NK-92 (cell line): ENCODE results near the gene HDAC3.

Experiments used
- DNase-seq: peaks from one replicate; lab custom pipeline; 2025; ENCODE audit not compliant: unreplicated experiment; lab: John Stamatoyannopoulos, UW

Gene HDAC3

DNA sequence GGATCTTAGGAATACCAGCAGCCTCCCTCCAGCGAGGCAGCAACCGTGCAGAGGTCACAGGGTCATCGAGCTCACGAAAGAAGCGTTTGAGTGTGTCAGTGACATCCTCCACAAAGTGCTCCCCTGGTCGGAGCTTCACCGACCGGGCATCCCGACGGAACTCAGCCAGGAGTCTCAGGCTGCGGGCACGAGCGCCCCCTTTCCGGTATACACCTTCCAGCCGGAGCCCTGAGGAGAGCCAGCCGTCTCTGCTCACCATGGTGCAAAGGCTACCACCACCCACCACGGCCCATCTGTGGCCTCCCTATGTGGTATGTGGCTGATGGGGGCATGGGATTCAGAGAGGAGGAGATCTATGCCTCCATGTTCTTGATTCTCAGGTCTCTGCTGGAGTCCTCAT lies 25.4 kb upstream of the HDAC3 start:
- DNase-seq, result no peak

DNA sequence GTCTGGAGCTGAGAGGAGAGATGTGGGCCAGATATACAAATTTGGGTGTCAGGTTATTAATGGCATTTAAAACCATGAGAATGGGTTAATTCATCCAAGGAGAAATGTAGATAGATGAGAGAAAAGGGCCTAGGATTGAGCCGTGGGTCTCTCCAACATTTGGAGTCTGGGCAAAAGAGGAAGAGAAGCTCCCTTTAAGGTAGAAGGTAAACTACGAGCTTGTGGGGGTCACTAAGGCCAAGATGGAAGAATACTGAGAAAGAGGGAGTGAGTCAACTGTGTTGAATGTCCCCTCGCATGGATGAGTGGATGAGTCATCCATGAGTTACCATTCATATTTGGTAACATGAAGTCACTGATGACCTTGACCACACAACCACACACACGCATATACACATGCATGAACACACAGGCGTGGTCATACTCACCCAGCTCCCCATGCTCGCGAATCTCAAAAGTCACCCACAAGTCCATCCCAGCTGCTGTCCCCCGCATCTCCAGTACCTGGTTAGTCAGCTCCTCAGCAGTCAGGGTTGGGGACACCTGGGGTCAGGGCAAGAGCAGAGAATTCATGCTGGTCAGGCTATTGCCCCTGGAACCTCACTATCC lies 21.4 kb upstream of the HDAC3 start:
- no peak for DNase-seq

DNA sequence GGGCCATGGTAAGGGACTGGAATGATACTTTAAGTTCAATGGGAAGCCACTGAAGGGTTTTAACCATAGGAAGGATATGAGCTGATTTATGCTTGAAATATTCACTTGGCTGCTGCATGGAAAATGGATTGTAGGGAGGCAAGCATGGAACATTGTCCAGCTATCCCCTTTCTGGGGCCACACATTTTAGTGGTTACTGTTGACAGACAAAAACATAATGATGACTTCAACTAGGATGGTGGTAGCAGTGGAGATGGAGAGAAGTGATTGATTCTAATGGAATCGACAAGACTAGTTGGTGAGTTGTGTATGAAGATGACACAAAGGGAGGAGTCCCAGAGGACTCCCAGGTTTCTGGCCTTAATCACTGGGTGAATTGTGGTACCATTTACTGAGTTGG lies 20.8 kb upstream of the HDAC3 start:
- no peak for DNase-seq

DNA sequence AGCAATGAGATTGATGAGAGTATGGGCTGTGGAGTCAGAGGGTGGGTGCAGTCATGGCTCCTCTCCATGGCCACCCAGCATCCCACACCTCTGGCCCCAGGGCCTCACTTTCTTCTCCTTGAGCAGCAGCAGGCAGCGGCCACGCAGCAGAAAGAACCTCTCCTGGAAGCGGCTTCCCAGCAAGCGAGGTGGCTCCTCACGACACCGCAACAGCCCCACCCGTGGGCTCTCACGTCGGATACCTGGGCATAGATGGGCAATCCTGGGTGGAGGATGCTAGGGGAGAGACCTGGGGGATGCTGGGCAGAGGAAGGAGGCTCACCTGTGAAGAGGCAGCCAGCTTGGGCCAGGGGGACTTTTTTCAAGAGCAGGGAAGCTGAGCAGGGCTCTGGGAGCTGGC lies 19.7 kb upstream of the HDAC3 start:
- no peak for DNase-seq

DNA sequence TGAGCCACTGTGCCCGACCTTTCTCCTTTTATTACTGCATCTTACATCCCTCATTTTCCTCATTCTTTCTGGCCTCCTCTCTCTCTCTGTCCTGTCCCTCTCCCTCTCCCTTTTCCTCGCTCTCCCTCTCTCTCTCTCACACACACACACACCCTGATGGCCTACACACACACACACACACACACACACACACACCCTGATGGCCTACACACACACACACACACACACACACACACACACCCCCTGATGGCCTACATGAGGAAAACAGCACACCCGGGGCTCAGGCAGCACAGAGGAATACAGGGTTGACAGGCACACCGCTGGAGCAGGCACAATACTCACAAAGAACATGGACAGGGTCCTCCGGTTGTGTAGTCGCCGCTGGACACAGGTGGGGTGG lies 18.4 kb upstream of the HDAC3 start:
- no peak for DNase-seq

DNA sequence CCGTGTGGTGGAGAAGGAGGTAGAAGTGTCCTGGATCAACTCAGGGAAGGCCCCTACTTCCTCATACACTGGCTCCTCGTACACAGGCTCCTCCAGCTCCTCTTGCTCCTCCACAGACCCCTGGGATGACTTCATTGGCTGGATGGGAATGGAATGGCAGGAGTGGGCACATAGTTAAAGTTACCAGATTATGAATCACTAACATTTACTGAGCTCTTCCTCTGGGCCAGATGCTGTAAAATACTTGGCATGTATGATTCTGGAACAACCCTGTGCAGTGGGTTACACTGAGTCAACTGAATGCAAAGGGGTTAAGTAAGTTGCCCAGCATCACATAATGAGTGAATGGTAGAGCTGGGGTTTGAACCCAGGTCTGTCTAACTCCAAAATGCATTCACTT lies 17.6 kb upstream of the HDAC3 start:
- DNase-seq, result no peak

DNA sequence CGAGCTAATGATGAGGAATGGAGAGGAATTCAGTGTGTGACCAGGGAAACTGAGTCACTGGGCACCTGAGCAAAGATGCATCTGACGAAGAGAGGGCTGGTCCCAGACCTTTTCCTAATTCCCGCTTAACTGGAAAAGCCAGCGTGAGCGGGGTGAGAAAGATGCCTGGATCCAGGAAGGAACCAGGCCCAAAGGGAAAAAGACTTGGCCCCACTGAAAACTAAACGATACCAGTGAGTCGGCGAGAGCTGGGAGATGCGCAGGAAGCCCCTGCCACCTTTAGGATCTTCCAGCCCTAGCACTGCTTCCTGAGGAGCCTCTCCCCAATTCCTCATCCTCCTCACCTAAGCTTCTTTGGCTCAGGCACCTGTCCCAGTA lies 15.1 kb upstream of the HDAC3 start:
- no peak for DNase-seq

DNA sequence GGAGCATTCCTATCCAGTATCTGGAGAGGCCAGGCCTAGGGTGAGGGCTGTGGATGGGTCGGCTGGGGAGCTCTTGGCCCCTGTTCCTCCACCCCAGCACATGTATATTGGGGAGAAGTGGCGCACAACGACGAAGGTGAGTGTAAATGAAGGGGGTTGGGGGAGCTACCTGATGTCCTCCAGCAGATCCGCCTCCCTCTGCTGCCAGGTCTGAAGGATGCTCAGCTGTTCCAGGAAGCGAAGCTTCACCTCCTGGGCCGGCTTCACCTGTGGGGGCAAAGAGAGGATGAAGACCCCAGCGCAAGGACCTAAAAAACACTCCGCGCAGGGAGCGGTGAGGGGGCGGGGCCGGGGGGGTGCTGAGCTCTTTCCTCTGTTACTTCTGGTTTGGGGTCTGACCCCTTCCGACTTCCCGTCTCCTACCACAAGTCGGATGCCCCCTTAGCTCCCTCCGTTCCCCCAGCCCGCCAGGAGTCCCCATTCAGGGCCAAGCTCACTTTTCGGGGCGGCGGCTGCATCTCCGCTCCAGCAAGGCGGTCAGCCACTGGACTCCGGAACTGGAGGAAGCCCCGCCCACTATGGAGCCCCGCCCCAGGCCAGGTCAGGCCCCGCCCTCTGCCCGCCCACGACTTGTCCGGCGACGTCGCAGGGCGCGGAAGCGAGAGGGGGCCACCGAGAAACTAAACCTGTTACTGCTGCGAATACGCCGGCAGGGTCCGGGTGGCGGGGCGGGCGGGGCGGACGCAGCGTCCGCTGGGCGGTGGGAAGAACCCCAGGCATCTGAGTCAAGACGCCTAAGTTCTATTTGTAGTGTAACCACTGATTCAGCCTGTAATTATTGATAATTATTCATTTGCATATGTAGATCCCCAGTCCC lies 14.4 kb upstream of the HDAC3 start, which contains the start of gene FCHSD1:
Gene FCHSD1, minus strand, starts transcription at position 568 of the 877 bp plus-strand sequence. Its CDS starts 50 bp downstream, at position 518.
- no peak for DNase-seq

DNA sequence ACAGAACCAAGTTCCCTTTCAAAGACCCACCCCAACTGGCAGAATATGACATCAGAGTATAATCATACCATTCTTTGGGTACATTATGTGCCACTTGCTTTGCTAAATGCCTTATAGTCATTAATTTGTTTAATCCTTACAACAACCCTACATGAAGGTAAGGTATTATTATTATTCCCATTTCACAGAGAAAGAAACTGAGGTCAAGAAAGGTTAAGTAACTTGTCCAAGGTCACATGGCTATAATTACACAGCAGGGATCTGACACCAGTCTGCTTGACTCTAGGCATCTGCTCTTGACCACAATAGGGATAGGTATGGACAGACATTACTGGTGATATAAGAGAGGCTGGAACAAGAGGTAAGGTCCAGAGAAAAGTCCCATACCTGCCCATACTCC lies 13.3 kb upstream of the HDAC3 start:
- DNase-seq, result no peak

DNA sequence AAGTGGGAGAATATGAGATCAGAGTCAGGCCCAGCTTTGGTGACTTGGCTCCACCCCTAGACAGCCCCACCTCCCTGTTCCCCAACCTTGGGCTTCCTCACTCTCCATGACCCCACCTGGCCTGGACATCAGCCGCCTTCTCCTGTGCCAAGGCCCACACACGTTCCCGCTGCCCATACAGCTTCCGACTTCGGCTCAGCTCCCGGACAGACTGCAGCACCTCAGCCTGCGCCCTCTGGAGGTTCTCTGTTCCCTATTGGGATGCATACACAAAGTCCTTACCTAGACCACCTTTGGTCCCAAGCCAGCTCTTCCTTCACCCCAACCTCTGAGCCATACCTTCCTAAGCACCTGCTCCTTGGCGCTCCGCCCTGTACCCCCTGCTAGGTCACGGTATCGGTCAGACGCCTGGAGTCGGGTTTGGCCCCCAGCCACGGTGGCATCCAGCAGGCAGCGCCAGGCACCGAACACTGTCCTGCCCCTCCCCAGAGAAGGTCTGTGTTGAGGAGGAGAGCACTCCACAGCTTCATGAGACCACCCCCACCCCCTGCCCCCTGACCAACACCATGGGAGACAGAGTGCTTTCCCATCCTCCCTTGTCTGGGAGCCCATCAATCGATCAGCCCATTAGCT lies 12.5 kb upstream of the HDAC3 start:
- DNase-seq, result no peak

DNA sequence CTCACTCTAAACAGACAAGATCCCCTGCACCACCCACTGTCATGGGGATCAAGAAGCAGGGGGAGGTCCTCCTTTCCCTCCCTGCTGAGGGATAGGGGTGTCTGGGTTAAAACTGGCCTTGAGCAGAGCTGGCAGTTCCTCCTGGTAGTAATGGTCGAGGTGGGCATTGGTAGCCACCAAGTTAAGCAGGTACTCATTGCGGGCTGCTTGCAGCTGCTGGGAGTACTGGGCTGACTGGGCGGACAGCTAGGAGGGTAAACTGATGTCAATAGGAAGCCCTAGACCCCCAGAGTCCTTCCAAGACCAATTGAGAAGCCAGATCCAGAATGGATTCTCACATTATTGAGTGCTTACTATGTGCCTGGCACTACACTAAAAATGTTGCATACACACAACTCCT lies 11.2 kb upstream of the HDAC3 start:
- DNase-seq, result no peak

DNA sequence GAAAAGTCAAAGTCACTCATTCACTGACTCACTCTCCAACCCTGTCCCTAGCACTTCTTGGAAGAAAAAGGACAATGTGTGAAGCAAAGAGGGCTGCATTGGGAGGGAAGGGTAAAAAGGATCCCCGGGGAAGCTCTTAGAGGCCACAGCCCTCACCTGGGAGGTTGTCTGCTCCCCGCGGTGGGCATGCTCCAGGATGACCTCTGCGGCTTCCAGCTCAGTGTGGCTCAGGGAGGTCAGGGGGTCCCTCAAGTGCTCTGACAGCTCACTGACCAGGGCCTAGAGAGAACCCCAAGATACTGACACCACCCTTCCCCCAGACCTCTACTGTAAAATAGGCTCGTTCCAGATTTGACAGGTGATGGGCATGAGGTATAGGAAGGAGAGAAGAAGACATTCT lies 10.6 kb upstream of the HDAC3 start:
- no peak for DNase-seq

DNA sequence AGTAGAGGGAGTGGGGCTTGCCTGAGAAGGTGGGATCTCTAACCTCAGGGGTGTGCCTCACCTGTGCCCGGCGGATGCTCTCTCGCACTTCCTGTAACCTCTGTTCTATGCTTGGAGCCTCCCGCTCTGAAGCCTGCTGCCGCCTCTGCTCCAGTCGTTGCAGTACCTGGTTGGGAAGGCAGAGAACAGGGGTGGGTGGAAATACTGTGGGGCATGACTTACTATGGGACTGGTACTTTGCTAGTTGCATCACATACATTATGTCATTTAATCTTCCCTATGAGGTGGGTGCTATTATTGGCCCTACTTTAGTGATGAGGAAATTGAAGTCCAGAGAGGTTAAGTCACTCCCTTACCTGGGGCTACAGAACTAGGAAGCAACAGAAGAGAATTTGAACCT lies 9.4 kb upstream of the HDAC3 start:
- no peak for DNase-seq

DNA sequence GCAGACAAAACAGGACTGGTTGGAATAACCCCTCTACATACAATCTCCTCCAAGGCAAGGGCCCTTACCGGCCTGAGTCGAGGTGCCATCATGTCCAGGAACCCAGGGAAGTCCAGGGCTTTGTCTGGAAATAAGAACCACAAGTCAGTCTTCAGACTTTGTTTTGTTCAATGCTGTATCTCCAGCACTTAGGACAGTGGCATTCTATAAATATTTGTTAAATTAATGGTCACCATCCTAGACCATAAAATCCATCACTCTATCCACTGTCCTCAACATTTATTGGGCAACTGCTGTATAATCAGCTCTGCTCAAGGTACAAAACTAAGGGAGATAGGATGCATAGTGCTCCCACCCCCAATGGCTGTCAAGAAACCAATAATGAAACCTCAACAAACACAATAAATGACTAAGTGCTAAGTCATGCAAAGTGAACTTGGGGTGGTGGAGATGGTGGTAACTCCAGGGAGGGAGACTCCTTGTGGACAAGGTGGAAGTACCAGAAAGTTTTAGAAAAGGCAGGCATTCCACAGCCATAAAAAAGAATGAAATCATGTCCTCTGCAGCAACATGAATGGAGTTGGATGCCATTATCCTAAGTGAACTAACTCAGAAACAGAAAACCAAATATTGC lies 5.1 kb upstream of the HDAC3 start:
- no peak for DNase-seq

DNA sequence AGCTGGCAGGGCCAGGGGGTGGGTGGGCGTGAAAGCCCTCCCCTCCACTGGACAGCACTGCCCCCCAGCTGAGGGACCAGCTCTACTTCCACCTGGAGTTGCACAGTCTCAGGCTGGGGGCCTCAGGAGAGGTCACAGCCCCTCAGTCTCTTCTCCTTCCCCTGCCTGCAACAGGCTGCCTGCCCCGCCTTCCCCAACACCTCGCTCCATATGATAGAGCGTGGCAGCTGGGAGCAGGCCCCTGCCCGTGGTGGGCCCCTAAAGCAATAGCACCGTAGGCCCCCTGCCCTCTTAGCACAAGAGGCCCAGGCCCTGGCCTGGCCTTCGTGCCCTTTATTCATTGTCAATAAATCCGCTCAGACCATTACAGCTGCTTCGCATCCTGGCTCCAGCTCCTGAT lies 4.0 kb upstream of the HDAC3 start:
- DNase-seq, result no peak

DNA sequence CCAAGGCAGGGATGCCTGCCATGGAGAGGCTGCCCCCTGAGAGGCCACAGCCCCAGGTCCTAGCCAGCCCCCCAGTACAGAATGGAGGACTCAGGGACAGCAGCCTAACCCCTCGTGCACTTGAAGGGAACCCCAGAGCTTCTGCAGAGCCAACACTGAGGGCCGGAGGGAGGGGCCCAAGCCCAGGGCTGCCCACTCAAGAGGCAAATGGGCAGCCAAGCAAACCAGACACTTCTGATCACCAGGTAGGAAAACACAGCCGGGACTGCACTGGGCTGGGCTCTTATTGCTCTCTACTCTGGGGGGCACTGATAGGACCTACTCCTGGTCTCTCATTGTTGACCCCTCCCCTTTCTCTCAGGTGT lies 3.4 kb upstream of the HDAC3 start:
- no peak for DNase-seq

DNA sequence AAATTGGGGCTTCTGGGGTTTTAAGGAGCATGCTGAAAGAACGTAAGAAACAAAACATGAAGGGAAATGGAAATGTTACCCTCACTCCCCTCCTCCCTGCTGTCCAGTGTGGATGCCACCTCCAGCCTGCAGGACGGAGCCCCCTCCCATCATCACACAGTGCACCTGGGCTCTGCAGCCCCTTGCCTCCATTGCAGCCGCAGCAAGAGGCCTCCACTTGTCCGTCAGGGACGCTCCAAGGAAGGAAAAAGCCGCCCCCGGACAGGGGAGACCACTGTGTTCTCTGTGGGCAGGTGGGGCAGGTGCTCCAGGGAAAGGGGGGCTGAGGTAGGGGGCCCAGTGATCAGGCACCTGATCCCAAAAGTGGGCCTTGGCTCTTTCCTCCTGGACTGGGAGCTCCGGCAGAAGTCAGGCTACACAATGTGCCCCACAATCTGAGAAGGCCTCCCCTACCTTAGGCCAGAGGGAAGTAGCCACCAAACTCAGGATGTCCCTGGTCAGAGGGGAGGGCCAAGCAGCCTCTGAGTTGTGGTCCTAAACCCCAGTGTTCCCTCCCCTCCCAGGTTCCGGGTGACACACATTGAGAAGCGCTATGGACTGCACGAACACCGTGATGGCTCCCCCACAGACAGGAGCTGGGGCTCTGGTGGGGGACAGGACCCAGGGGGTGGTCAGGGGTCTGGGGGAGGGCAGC lies 2.9 kb upstream of the HDAC3 start:
- no peak for DNase-seq

DNA sequence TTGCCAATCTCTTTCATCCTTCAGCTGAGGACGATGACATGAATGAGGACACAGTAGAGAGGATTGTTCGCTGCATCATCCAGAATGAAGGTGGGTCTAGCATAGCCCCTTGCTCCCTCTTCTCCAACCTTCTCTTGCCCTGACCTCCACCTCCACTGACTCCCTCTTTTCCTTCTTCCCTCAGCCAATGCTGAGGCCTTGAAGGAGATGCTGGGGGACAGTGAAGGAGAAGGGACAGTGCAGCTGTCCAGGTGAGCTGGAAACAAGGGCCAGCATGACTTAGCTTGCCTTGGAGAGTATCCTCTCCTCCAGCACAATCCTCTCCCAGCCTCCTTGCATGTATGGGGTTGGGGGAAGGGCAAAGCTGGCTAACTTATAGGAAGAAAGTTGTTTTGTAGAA lies 2.1 kb upstream of the HDAC3 start:
- DNase-seq, result no peak

DNA sequence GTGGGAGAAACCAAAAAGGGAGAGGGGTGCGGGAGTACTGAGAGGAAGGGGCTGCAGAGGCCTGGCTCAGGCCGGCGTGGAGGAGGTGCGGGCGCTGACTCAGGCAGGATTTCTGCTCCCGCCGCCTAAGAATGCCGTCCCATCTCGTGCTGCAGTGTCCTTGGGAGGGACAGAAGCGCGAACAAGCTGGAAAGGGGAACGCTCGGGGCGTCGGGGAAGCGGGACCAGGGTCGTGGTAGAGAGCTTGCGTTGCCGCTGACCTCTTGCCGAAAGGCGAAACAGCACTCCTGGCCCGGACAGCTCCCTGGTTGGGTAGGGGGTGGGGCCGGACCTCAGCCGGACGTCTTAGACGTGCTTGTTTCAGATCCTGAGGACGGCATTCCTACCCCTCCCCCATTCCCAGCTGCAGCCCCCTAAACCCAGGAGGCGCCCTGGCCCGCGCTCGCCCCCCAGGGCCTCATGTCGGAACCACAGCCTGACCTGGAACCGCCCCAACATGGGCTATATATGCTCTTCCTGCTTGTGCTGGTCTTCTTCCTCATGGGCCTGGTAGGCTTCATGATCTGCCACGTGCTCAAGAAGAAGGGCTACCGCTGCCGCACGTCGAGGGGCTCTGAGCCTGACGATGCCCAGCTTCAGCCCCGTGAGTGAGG lies 1.2 kb upstream of the HDAC3 start:
- no peak for DNase-seq

DNA sequence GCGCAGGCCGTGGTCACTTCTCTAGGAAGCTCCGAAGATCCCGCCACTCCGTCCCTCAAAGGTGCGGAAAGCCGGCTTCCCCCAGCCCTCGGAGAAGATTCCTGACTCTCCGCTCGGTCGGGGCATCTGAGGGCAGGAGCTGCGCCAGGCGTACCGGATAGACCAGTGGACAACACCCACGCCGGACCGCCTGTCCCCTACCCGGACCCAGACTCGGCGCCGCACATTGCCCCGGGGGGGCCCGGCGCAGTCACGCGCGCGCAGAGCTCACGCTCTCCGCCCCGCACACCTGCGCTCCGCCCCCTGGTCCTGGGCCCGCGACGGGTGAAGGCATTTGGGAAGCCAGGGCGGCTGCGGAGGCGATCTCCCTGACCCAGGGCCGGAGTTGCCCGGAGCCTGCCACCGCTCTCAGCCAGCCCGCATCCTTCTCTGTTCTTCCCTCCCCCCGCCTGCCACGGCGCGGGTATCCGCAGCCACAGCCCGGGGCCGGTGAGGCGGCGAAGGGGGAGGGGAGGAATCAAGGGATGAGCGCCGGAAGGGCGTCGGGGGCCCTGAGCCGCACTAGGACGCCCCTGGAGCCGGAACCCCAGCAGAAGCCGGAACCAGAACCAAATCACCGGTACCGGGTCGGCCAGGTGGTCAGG lies 596 bp upstream of the HDAC3 start:
- no peak for DNase-seq

DNA sequence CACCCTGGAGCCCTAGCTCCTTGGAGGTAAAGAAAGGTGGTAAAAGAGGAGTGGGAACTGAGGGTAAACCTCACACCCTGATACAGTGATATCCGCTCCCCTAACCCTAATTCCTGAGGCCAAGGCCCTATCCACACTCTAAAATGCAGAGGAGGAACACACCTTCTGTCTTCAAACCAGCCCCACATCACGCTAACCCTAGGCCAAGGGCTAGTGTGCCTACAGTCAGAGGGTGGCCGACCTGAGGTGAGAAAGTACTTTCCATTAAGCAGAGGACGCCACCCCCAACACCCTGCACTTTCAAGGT lies 590 bp downstream of the HDAC3 start:
- no peak for DNase-seq
